HG02938 (cell line): Measurements from ENCODE around the gene TCEANC2.
"Not testable (repeated sequence)": the region's sequence is repeated elsewhere in the genome, so short reads cannot be mapped to it uniquely, and the experiment has no call there.

Experiments
- ATAC-seq: cut with Tn5 transposase; IDR thresholded peaks from one replicate; pipeline ENCODE4 v1.9.1; 2021; ENCODE audit warnings: mild to moderate bottlenecking, moderate library complexity; ENCODE audit not compliant: unreplicated experiment

TCEANC2 gene

GRCh38 chr1:54052934-54053744 is at the start of gene TCEANC2, which contains the start of gene TMEM59:
TSS of gene TCEANC2 (plus strand) at chr1:54053608. CDS start at chr1:54054423, 815 bp downstream.
TSS of gene TMEM59 (minus strand) at chr1:54053204. CDS start at chr1:54053188, 16 bp downstream.
- peak; percentile 89 for ATAC-seq

- ATAC-seq = not testable (repeated sequence)
Measured at GRCh38 chr1:54003750-54004480, 49.5 kb upstream of the TCEANC2 start.

- ATAC-seq = no peak
Measured at GRCh38 chr1:54004481-54005049, 48.8 kb upstream of the TCEANC2 start.

GRCh38 chr1:54006508-54006907 is 46.9 kb upstream of the TCEANC2 start:
- no peak for ATAC-seq

GRCh38 chr1:54007613-54008012 is 45.8 kb upstream of the TCEANC2 start:
- ATAC-seq = no peak

GRCh38 chr1:54008876-54009275 is 44.5 kb upstream of the TCEANC2 start:
- ATAC-seq = no peak

GRCh38 chr1:54009406-54009805 is 44.0 kb upstream of the TCEANC2 start:
- no peak for ATAC-seq

- ATAC-seq = no peak
Measured at GRCh38 chr1:54010415-54011117, 42.8 kb upstream of the TCEANC2 start.

GRCh38 chr1:54011316-54012007 is 41.9 kb upstream of the TCEANC2 start:
- ATAC-seq = no peak

GRCh38 chr1:54012008-54012325 is 41.4 kb upstream of the TCEANC2 start:
- no peak for ATAC-seq

GRCh38 chr1:54012863-54013262 is 40.5 kb upstream of the TCEANC2 start:
- ATAC-seq = no peak

- no peak for ATAC-seq
Measured at GRCh38 chr1:54013393-54014008, 39.9 kb upstream of the TCEANC2 start.

GRCh38 chr1:54014009-54014629 is 39.3 kb upstream of the TCEANC2 start:
- ATAC-seq = no peak

- ATAC-seq = no peak
Measured at GRCh38 chr1:54016343-54017282, 36.8 kb upstream of the TCEANC2 start.

- no peak for ATAC-seq
Measured at GRCh38 chr1:54017979-54018378, 35.4 kb upstream of the TCEANC2 start, which contains the start of gene LDLRAD1. TSS of gene LDLRAD1 (minus strand) at chr1:54018186. CDS start at chr1:54018112, 74 bp downstream.

- ATAC-seq = no peak
Measured at GRCh38 chr1:54018635-54019034, 34.8 kb upstream of the TCEANC2 start.

GRCh38 chr1:54019562-54020176 is 33.7 kb upstream of the TCEANC2 start:
- ATAC-seq = not testable (repeated sequence)

GRCh38 chr1:54024358-54024757 is 29.1 kb upstream of the TCEANC2 start:
- no peak for ATAC-seq
